Nasal cavity respiratory epithelium epithelial cell of viscerocranial mucosa (primary cell): ENCODE data around the gene SNRNP48. TPM values are rescaled to one million over a fixed set of nuclear protein-coding genes. Genes with fewer than 3 reads are reported as not detected.

Experiments
- total RNA-seq: library from RNA; depleted of rRNA; stranded (reverse); fragments of >200 nt; gene quantifications from 2 replicates; pipeline ENCODE4 v1.2.3, GENCODE V29; 2014

Gene SNRNP48
- 9.9 and 10.0 TPM in 2 replicates for total RNA-seq

DNA sequence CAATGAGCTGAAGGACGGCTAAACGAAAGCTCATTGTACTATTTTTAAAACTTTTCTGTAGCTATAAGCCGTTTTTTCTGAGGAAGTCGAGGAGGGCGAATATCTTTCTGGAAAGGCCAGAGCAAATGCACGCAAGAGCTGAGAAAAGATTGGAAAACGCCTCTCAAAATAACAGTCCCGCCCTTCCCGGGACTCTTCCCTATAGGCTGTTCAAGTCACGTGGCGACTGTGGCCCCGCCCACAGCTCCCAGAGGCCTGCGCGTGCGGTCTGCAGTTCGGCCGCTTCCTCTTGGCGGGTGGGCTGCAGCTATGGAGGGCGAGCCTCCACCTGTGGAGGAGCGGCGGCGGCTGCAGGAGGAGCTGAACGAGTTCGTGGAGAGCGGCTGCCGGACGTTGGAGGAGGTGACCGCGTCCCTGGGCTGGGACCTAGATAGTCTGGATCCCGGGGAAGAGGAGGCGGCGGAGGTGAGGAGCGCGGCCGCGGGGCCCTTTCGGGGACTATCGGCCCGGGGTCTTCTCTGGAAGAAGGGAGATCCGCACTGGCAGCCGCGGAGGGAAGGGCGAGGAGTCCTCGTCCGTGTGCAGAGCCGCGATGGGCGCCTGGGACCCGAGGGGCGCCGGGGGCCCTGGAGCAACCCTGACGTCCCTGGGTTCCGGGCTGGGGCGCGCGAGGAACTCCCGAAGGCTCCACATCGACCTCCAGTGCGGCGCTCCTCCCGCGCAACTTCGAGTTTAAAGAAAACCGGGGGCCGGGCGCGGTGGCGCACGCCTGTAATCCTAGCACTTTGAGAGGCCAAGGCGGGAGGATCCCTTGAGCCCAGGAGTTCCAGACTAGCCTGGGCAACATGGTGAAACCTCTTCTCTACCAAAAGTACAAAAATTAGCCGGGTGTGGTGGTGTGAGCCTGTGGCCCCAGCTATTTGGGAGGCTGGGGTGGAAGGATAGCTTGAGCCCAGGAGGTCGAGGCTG, at the start of gene SNRNP48:
Gene SNRNP48 (plus strand): TSS at position 250 of the 969 bp plus-strand sequence. CDS start 60 bp downstream, at position 310.

DNA sequence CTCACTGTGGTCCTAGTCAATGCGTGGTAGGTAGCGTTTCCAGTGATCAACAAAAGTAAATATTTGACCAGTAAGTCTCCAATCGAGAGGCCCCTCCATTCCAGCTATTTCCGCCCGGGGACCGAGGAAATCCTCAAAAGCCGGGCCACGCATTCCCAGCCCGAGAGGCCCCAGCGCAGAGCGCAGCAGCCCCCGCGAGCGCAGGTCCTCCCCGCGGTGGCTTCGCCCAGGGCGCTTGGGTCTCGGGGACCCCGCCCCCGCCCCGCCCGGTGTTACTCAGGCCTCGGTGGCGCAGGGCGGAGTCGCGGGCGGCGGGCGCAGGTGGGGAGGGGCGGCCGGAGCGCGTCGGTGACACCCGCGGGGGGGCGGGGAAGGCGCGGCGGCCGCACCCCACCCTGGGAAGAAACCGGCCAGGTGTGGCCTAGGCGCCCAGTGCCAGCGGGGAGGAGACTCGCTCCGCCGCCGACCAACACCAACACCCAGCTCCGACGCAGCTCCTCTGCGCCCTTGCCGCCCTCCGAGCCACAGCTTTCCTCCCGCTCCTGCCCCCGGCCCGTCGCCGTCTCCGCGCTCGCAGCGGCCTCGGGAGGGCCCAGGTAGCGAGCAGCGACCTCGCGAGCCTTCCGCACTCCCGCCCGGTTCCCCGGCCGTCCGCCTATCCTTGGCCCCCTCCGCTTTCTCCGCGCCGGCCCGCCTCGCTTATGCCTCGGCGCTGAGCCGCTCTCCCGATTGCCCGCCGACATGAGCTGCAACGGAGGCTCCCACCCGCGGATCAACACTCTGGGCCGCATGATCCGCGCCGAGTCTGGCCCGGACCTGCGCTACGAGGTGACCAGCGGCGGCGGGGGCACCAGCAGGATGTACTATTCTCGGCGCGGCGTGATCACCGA, 48.6 kb upstream of the SNRNP48 start, which contains the start of gene DSP:
Gene DSP (plus strand): TSS at position 497 of the 890 bp plus-strand sequence. CDS start 245 bp downstream, at position 742.

Other genes with a start within 250 kb of the SNRNP48 start
- under 0.01 and 0.07 TPM in 2 replicates for gene CAGE1, start 200.5 kb upstream of the SNRNP48 start, total RNA-seq
- gene RIOK1, start 200.4 kb upstream of the SNRNP48 start, total RNA-seq: 39.0 and 40.8 TPM in 2 replicates
- 657 and 1,323 TPM in 2 replicates for gene DSP, start 48.5 kb upstream of the SNRNP48 start, total RNA-seq
- gene BMP6, start 135.9 kb downstream of the SNRNP48 start, total RNA-seq: 0.21 and 2.1 TPM in 2 replicates